HG02798 (cell line): ENCODE results near the gene NOXA1.

Experiments used
- ATAC-seq: cut with Tn5 transposase; IDR thresholded peaks from one replicate; pipeline ENCODE4 v1.9.1; 2021; ENCODE audit warnings: mild to moderate bottlenecking; ENCODE audit not compliant: unreplicated experiment, poor library complexity

NOXA1 gene

DNA sequence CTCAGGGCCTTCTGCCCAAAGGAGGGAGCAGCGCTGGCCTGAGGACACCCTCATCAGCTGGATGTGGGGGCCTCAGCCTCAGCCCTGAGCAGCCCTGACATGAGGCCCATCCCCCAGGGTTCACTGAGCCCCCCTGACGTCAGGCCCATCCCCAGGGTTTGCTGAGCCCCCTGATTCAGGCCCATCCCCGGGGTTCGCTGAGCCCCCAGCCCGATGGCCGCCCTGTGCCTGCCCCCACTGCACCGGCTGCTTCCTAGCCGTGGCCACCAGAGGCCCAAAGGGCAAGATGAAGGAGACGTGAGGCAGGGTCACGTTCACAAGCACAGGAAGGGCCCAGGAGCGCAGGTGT is 55.4 kb downstream of the NOXA1 start:
- no peak for ATAC-seq

DNA sequence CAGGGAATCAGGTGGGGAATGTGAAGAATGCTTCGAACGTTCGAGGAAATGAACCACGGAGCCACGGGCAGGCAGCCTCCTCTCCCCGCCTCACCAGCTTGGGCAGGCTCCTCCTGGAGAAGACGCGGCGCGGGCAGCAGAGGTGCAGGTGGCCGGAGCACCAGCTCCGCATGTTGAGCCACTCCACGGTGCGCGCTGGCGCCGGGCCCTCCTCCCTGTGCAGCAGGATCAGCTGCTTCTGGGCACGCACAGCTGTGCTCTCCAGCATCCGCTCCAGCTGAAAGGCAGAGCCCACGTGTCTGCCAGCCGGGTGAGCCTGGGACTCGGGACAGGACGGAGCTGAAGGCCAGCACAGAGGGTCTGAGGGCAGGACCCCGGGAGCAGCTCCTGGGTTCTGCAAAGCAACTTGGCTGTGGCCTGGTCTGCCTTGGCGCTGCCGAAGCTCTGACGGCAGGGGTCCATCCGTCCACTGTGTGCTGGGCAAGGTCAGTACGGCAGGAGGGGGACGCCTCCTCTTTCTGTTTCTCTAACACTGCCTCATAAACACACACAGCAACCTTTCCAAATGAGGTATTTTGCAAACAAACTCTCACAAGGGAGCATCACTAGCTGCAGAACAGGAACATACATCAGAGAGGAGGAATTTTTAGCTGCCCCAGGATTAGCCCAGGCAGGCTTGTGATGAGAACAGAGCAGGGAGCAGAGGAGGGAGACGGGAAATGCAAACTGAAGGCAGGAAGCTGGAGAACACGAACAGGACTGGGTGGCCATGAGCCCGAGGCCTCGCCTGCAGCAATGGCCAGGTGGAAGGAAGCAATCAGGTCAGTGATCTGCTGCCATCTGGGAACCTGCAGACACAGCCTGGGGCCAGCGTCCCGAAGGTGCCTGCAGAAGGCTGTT is 56.0 kb downstream of the NOXA1 start:
- ATAC-seq, result no peak

DNA sequence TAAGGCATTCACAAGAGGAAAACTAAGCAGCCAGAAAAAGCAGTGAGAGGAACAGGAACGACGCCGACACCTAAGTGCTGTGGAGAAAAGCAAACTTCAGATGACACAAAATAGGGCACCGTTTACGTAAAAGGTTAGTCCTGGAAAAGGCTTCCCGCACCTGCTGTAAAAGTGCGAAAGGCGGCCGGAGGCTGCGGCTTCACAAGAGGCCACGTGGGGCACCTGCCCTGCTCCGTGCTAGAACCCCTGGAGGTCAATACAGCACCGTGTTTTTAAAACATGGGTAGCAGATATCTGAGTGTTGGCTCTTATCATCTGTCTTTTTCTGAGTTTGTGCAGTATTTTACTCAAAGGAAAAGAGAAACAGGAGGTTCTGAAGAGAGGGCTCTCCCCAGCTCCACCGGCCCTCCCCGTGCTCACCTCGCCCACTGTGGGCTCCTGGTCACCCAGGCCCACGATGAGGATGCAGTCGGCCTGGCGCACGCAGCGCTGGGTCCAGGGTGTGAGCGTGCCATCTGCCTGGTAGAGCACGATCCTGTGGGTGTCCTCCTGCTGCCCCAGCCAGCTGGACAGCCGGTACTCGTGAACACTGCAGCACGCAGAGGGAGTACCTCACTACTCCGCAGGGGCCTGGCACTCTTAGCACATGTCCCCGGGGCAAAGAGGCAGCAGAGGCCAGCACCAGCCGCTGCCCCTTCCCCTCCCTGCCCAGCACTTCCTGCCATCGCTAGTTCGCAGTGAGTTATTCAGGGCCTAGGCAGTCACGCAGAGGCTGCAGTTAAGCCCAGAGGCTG is 56.9 kb downstream of the NOXA1 start:
- ATAC-seq, result no peak

DNA sequence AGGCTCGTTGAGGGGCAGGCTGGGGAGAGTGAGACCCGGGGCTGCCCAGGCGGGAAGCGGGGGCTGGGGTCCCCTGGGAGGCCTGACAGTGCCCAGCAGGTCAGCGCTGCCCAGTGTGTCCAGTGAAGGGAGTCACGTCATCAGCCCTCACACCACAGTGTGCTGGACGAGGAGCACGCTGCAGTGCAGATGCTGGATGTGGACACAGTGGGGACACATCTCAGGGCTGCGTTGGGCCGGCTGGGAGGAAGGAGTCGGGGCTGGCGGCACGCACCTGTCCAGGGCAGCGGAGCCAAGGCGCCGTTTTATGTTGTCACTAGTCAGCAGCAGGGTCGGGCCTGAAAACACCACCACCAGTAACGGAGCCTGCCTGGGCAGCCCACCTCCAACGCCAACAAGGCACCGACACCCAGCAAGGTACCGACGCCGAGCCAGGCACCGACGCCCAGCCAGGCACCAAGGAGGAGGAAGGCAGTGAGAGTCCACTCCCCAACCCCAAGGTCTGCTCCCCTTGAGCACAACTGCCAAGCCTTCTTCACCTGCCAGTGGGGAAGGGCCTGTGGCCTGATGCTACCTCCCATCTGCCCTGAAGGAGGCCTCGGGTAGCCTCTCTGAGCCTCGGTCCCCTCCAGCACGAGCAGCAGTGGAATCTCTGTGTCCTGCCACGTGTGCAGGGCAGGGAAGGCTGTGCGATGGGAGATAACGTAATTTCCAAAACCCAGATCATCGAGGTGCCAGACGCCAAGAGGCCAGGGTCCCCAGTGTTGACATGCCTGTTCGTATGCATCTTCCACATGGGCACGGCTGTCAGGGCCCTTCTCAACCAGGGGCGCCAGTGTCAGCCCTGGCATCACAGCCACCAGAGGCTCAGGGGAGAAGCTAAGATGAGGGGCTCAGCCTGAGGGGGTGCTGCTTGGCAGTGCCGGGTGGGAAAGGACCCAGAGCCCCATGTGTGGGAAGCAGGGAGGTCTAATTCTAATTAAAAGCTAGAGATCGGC is 57.8 kb downstream of the NOXA1 start:
- ATAC-seq, result no peak

DNA sequence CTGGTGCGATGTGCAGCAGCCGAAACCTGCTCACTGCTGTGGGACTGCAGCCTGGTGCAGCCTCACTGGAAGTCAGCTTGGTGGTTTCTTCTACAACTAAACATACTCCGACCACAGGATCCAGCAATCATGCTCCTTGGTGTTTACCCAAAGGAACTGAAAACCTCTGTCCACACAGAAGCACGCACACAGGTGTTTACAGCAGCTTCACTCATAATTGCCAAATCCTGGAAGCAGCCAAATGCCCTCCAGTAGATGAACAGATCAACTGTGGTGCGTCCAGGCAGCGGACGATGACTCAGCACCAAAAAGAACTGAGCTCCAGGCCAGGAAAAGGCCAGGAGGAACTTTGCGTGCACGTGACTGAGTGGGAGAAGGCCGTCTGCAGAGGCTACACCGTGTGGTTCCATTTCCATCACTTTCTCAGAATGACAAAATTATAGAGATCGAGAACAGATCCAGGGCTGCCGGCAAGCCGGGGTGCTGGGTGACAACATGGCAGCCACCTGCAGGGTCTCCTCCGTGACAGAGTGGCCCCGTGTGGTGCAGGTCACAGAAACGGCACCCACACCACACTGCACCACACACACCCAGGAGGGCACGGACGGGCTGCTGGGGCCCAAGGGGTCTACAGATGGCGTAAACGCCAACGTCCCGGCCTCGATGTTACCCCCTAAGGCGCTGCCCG is 59.0 kb downstream of the NOXA1 start:
- ATAC-seq, result no peak
